Skeletal muscle tissue (tissue), 4 donors: ENCODE results near the gene TMEM92. TPM values are rescaled to one million over a fixed set of nuclear protein-coding genes. Genes with fewer than 3 reads are reported as not detected.
"Not testable (repeated sequence)": the region's sequence is repeated elsewhere in the genome, so short reads cannot be mapped to it uniquely, and the experiment has no call there.

ENCODE experiments used
- H3K27ac ChIP-seq: one replicate; pipeline ENCODE4 v1.7.0; 2013; ENCODE audit warnings: mild to moderate bottlenecking, low read depth, low read length, inconsistent platforms
- H3K27me3 ChIP-seq, 3 donors: one replicate each; pipeline ENCODE4 v1.7.0; 2013; ENCODE audit warnings: low read length in 3 of 3; ENCODE audit not compliant: control insufficient read depth in 3 of 3, insufficient read depth in 3 of 3
- H3K36me3 ChIP-seq, 3 donors: one replicate each; pipeline ENCODE4 v1.7.0; 2013; ENCODE audit warnings: low read length in 3 of 3; ENCODE audit not compliant: control insufficient read depth in 3 of 3, insufficient read depth in 3 of 3
- H3K4me1 ChIP-seq, 3 donors: one replicate each; pipeline ENCODE4 v1.7.0; 2013; ENCODE audit warnings: low read length in 3 of 3, mild to moderate bottlenecking in 3 of 3; ENCODE audit not compliant: control insufficient read depth in 3 of 3, insufficient read depth in 3 of 3
- H3K4me3 ChIP-seq, 3 donors: one replicate each; pipeline ENCODE4 v1.7.0; 2013; ENCODE audit warnings: low read length in 3 of 3
- H3K9ac ChIP-seq, 3 donors: one replicate each; pipeline ENCODE4 v1.7.0; 2013; ENCODE audit warnings: low read length in 3 of 3, mild to moderate bottlenecking in 3 of 3, moderate library complexity in 2 of 3, low read depth in 1 of 3
- H3K9me3 ChIP-seq, 3 donors: one replicate each; pipeline ENCODE4 v1.7.0; 2013; ENCODE audit warnings: low read length in 3 of 3; ENCODE audit not compliant: control insufficient read depth in 3 of 3
- total RNA-seq: library from RNA; depleted of rRNA; stranded (reverse); fragments of >200 nt; gene quantifications from one replicate; pipeline ENCODE4 v1.2.3, GENCODE V29; 2014
- donor health status: Osteomylitis.

TMEM92 gene
- total RNA-seq, 1 donor from 2014 or later: not detected

GRCh38 chr17:50298018-50298417, 23.8 kb downstream of the TMEM92 start:
- Histone ChIP-seq H3K9me3 (no peaks in the 10 kb centered on the region), H3K4me1 (no peaks in the 10 kb centered on the region), H3K27ac (no peak overlapping the region), H3K4me3 (no peak overlapping the region), H3K9ac (no peak overlapping the region), H3K27me3 (peaks cover 0 to 2% (median 2%) of the 10 kb centered on the region in 3 donors), H3K36me3 (no peaks in the 10 kb centered on the region)

- Histone ChIP-seq H3K4me3 (no peak overlapping the region), H3K4me1 (peaks cover 0 to under 1% (median 0%) of the 10 kb centered on the region in 3 donors), H3K9me3 (no peaks in the 10 kb centered on the region), H3K27me3 (peaks cover 0 to 6% (median 2%) of the 10 kb centered on the region in 3 donors), H3K36me3 (no peaks in the 10 kb centered on the region), H3K9ac (no peak overlapping the region), H3K27ac (no peak overlapping the region)
Observed at GRCh38 chr17:50299776-50300175, 25.5 kb downstream of the TMEM92 start.

GRCh38 chr17:50300824-50301223, 26.6 kb downstream of the TMEM92 start:
- not testable (repeated sequence) for H3K4me3 ChIP-seq, H3K27me3 ChIP-seq, H3K27ac ChIP-seq, H3K9ac ChIP-seq, H3K4me1 ChIP-seq, H3K9me3 ChIP-seq, H3K36me3 ChIP-seq

- Histone ChIP-seq H3K27ac (no peak overlapping the region), H3K4me1 (peaks cover 0 to 3% (median 0%) of the 10 kb centered on the region in 3 donors), H3K36me3 (no peaks in the 10 kb centered on the region), H3K9me3 (no peaks in the 10 kb centered on the region), H3K9ac (no peak overlapping the region), H3K27me3 (peaks cover 0 to 6% (median 2%) of the 10 kb centered on the region in 3 donors), H3K4me3 (no peak overlapping the region)
Observed at GRCh38 chr17:50301891-50302584, 27.8 kb downstream of the TMEM92 start.

GRCh38 chr17:50303051-50303450, 28.8 kb downstream of the TMEM92 start:
- no peaks in the 10 kb centered on the region for H3K36me3 ChIP-seq

GRCh38 chr17:50303596-50303995, 29.3 kb downstream of the TMEM92 start:
- H3K27ac ChIP-seq: no peak overlapping the region
- peaks cover 0 to 3% (median 0%) of the 10 kb centered on the region in 3 donors for H3K4me1 ChIP-seq
- no peak overlapping the region for H3K4me3 ChIP-seq
- no peaks in the 10 kb centered on the region for H3K9me3 ChIP-seq
- no peak overlapping the region for H3K9ac ChIP-seq
- H3K27me3 ChIP-seq: peaks cover 0 to 6% (median 2%) of the 10 kb centered on the region in 3 donors
- H3K36me3 ChIP-seq: no peaks in the 10 kb centered on the region

More at GRCh38 chr17:50303051-50303450, 28.8 kb downstream of the TMEM92 start:
- Histone ChIP-seq H3K4me3 (no peak overlapping the region), H3K9me3 (no peaks in the 10 kb centered on the region), H3K27me3 (peaks cover 0 to 6% (median 2%) of the 10 kb centered on the region in 3 donors), H3K9ac (no peak overlapping the region), H3K27ac (no peak overlapping the region), H3K4me1 (peaks cover 0 to 3% (median 0%) of the 10 kb centered on the region in 3 donors)

GRCh38 chr17:50304781-50305404, 30.6 kb downstream of the TMEM92 start:
- no peak overlapping the region for H3K9ac ChIP-seq
- H3K4me1 ChIP-seq: peaks cover 0 to 3% (median 0%) of the 10 kb centered on the region in 3 donors
- no peak overlapping the region for H3K4me3 ChIP-seq
- H3K27me3 ChIP-seq: peaks cover 0 to 6% (median 2%) of the 10 kb centered on the region in 3 donors
- no peak overlapping the region for H3K27ac ChIP-seq
- no peaks in the 10 kb centered on the region for H3K9me3 ChIP-seq
- no peaks in the 10 kb centered on the region for H3K36me3 ChIP-seq

GRCh38 chr17:50307654-50308053, 33.4 kb downstream of the TMEM92 start:
- Histone ChIP-seq H3K36me3 (no peaks in the 10 kb centered on the region), H3K27ac (no peak overlapping the region), H3K9ac (no peak overlapping the region), H3K4me1 (peaks cover 0 to 3% (median 0%) of the 10 kb centered on the region in 3 donors), H3K4me3 (no peak overlapping the region), H3K9me3 (no peaks in the 10 kb centered on the region), H3K27me3 (peaks cover 5 to 16% (median 15%) of the 10 kb centered on the region in 3 donors)

- Histone ChIP-seq H3K36me3 (no peaks in the 10 kb centered on the region), H3K27ac (no peak overlapping the region), H3K9ac (no peak overlapping the region), H3K27me3 (peaks cover 10 to 22% (median 15%) of the 10 kb centered on the region in 3 donors), H3K4me3 (no peak overlapping the region), H3K9me3 (no peaks in the 10 kb centered on the region), H3K4me1 (peaks cover 0 to 3% (median 0%) of the 10 kb centered on the region in 3 donors)
Observed at GRCh38 chr17:50308666-50309065, 34.4 kb downstream of the TMEM92 start.

GRCh38 chr17:50310455-50311111, 36.3 kb downstream of the TMEM92 start:
- Histone ChIP-seq H3K9ac (no peak overlapping the region), H3K9me3 (no peaks in the 10 kb centered on the region), H3K27ac (no peak overlapping the region), H3K27me3 (peaks cover 10 to 22% (median 16%) of the 10 kb centered on the region in 3 donors), H3K4me1 (no peaks in the 10 kb centered on the region), H3K4me3 (no peak overlapping the region), H3K36me3 (no peaks in the 10 kb centered on the region)
